Measurements from ENCODE around the gene CFB. TPM values are rescaled to one million over a fixed set of nuclear protein-coding genes. Genes with fewer than 3 reads are reported as not detected.
A peak's percentile ranks its signal among the peaks of the same experiment; 100 is the strongest.

Gene CFB
- total and polyA plus RNA-seq, 2 of the 4 experiments (the other 2 are of a cell fraction), result 1.8 to 6.1 TPM

- intact Hi-C loops (cut with micrococcal nuclease), result loop anchor here (5.0 kb wide), 2 partner anchors 118 to 403 kb away; partner anchors contain the start of genes ATP6V1G2 and NFKBIL1
- H3K27me3 ChIP-seq (ENCODE audit: control insufficient read depth, insufficient read depth, low read length), result no peaks in the 10 kb centered on the region
- CTCF ChIA-PET, result interaction anchor here (0.6 kb wide), 1 partner anchor 149 kb away, joined by 4 read pairs; no protein-coding TSS in a partner anchor
Measured at GRCh38 chr6:31949926-31950548, 4.1 kb downstream of the CFB start.

More at GRCh38 chr6:31949926-31950548, 4.1 kb downstream of the CFB start:
- Histone ChIP-seq H2BK120ac (ENCODE audit: low read depth, low read length) (no peak overlapping the region), H3K4ac (ENCODE audit: low read depth, low read length) (no peak overlapping the region), H2AK9ac (replicated peaks; ENCODE audit: low read depth, low read length, poor library complexity) (no peak overlapping the region), H3K4me2 (ENCODE audit: low read depth, low read length) (no peak overlapping the region), H3K36me3 (ENCODE audit: control insufficient read depth, insufficient read depth, low read length) (peaks cover 36% of the 10 kb centered on the region), H3K9me1 (ENCODE audit: insufficient read depth, low read length) (peaks cover 12% of the 10 kb centered on the region), H2AFZ (replicated peaks; ENCODE audit: low read length, poor library complexity) (no peak overlapping the region), H2BK5ac (ENCODE audit: low read depth, low read length, poor library complexity, severe bottlenecking) (no peak overlapping the region), H3K14ac (replicated peaks; ENCODE audit: low read depth, low read length) (no peak overlapping the region), H2BK20ac (ENCODE audit: low read depth, low read length) (no peak overlapping the region), H3K27ac (ENCODE audit: insufficient read depth, low read length) (no peak overlapping the region), H3K56ac (ENCODE audit: extremely low read depth, insufficient read depth, low read length) (no peak overlapping the region), H3K23ac (ENCODE audit: low read depth, low read length) (no peak overlapping the region), H3K18ac (ENCODE audit: low read depth, low read length) (no peak overlapping the region), H4K20me1 (ENCODE audit: insufficient read depth, low read length) (0 out of 2 replicates have a peak, but pooled peaks cover 5% of the 10 kb centered on the region), H2BK15ac (ENCODE audit: low read depth, low read length) (no peak overlapping the region), H3K79me1 (ENCODE audit: low read depth in 1 of 2, low read length in 2 of 2) (no peaks in the 10 kb centered on the region; a peak in 1 of 4 replicates), H3K9ac (ENCODE audit: low read depth, low read length) (no peak overlapping the region), H4K91ac (ENCODE audit: insufficient read depth, low read depth, low read length) (no peak overlapping the region), H3K4me3 (ENCODE audit: insufficient read depth, low read depth, low read length) (no peak overlapping the region), H3K9me3 (ENCODE audit: control insufficient read depth, insufficient read depth, low read length) (no peaks in the 10 kb centered on the region), H3K4me1 (ENCODE audit: control insufficient read depth, insufficient read depth, low read length) (peaks cover 18% of the 10 kb centered on the region), H4K5ac (ENCODE audit: low read depth, low read length) (no peak overlapping the region), H2AK5ac (ENCODE audit: low read depth, low read length) (no peak overlapping the region), H4K8ac (ENCODE audit: low read depth in 2 of 2, low read length in 2 of 2) (no peak overlapping the region)
- WGBS, 2 experiments (ENCODE audit: extremely low coverage in 2 of 2, insufficient read length in 1 of 2), result no CpG with 5 or more reads among the region's 7 CpGs
- no peak for TF ChIP-seq RAD21 (IDR thresholded peaks at IDR 0.05; ENCODE audit: low read length)
- peak; percentile 62; the same call in 1 of the 2 replicates for TF ChIP-seq MAFK (IDR thresholded peaks at IDR 0.05; ENCODE audit: low read depth, low read length)
- DNase-seq (no peak), ATAC-seq (ENCODE audit: low read depth) (no peak)
- dilution Hi-C loops (cut with HindIII; ENCODE audit: low sequenced_read_pairs, unreplicated experiment), result no loop called here
- no TSS peak for BruUV-seq (replicated peaks)
- in situ Hi-C loops (cut with MboI; ENCODE audit: low sequenced_read_pairs), result loop anchor here (5.0 to 10.0 kb wide), 2 partner anchors 38 to 265 kb away; partner anchors contain the start of gene LY6G5C
- POLR2A ChIA-PET (ENCODE audit: unreplicated experiment), result no interaction called here

Data from IMR-90 (cell line).